Activated T-cell treated with anti-CD3 and anti-CD28 coated beads, Interleukin-2, amount 50 U/mL, for 72 hours (primary cell): Measurements from ENCODE around the gene TRIM16. TPM values are rescaled to one million over a fixed set of nuclear protein-coding genes. Genes with fewer than 3 reads are reported as not detected.
"Not testable (repeated sequence)": the region's sequence is repeated elsewhere in the genome, so short reads cannot be mapped to it uniquely, and the experiment has no call there.

ENCODE experiments used
- ATAC-seq, 2 donors: fragments of 150-1000 bp; cut with Tn5 transposase; replicated peaks in 1 of 2; 2 replicates each; pipeline ENCODE4 v1.10.0; 2021; ENCODE audit warnings: moderate library complexity in 2 of 2, mild to moderate bottlenecking in 1 of 2
- DNase-seq, 2 donors: peaks; one replicate each; pipeline ENCODE4 v3.0.0; 2021 to 2022; ENCODE audit warnings: mixed read lengths in 1 of 2
- H3K27ac Mint-ChIP-seq: one replicate; pipeline ENCODE4 v1.8.0; 2022; ENCODE audit warnings: mild to moderate bottlenecking, moderate library complexity, mixed read lengths
- H3K27me3 Mint-ChIP-seq: one replicate; pipeline ENCODE4 v1.8.0; 2022; ENCODE audit warnings: low read depth, mixed read lengths
- H3K36me3 Mint-ChIP-seq, 2 donors: one replicate each; pipeline ENCODE4 v1.8.0; 2022; ENCODE audit warnings: mixed read lengths in 2 of 2, mild to moderate bottlenecking in 1 of 2; ENCODE audit not compliant: insufficient read depth in 2 of 2
- H3K4me1 Mint-ChIP-seq: one replicate; pipeline ENCODE4 v1.8.0; 2022; ENCODE audit warnings: low read depth, mixed read lengths
- H3K4me3 Mint-ChIP-seq, 2 donors: one replicate each; pipeline ENCODE4 v1.8.0; 2022; ENCODE audit warnings: mild to moderate bottlenecking in 2 of 2, mixed read lengths in 2 of 2, moderate library complexity in 2 of 2
- H3K9me3 Mint-ChIP-seq, 2 donors: one replicate each; pipeline ENCODE4 v1.8.0; 2022; ENCODE audit warnings: mixed read lengths in 2 of 2
- total RNA-seq, 2 donors: library from RNA; stranded (reverse); gene quantifications; one replicate each; pipeline ENCODE4 v1.2.3, GENCODE V29; 2022

The TRIM16 gene
- total RNA-seq, 2 donors from 2014 or later: 20.8 to 23.7 TPM

GRCh38 chr17:15623255-15623654, 60.9 kb downstream of the TRIM16 start:
- H3K4me3 Mint-ChIP-seq, H3K9me3 Mint-ChIP-seq, H3K36me3 Mint-ChIP-seq, H3K4me1 Mint-ChIP-seq, H3K27me3 Mint-ChIP-seq, DNase-seq, H3K27ac Mint-ChIP-seq, ATAC-seq: not testable (repeated sequence)

DNA sequence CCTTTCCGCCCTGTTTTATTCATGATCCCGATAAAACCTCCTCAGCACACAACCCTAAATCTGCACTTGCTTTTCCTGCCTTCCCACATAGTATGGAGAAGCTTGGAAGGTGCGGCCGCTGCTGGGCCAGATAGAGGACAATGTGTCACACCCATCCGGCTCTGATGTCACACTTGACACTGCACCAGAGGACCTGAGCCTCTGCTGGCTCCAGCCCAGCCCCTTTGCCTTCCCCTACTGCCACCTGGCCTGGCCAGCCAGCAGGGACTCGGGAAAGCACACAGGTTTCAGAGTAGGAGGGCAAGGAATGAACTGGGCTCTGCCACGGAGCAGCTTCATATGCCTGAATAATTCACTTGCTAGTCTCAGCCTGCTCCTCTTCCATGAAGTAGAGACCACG, 62.0 kb downstream of the TRIM16 start:
- not testable (repeated sequence) for H3K27me3 Mint-ChIP-seq, H3K9me3 Mint-ChIP-seq, ATAC-seq, H3K27ac Mint-ChIP-seq, H3K4me3 Mint-ChIP-seq, H3K36me3 Mint-ChIP-seq, DNase-seq, H3K4me1 Mint-ChIP-seq

DNA sequence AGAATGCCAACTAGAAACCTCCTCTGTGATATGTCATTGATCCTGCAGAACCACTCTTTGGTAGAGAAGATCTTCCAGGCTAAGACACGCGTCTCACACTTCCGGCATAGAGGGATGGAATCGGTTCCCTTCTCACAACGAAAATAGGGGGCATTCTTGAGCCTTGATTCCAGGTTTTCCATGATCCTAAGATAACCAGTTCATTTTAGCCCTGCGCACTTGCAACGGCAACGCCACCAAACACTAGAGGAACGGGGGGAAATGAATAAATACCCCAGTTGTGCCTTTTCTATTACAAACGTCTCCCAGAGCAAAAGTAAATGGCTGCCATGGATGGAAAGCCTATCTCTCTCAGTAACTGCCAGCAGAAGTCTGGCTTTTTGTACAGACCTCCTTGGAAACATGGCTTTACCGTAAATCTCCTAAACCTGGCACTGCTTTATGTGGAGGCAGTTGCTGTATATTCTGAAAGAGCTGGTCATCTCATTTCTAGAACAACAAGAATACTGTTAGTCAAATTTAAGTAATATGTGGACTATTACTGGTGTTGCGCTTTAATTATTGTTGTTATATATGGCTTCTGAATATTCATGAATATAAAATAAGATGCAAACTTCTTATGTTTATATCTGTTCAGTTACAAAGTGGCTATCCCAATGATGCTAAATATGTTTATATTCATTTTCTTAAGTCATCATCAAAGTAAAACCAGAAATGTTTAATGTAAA, 64.6 kb downstream of the TRIM16 start, which contains the start of gene FBXW10B:
TSS of gene FBXW10B (minus strand) at position 374 of the 728 bp plus-strand sequence. CDS start at position 182, 192 bp downstream.
- peak within 1 kb of the TSS; percentile 16 for H3K27ac Mint-ChIP-seq
- not testable (repeated sequence) for ATAC-seq, H3K36me3 Mint-ChIP-seq, H3K4me1 Mint-ChIP-seq, DNase-seq, H3K27me3 Mint-ChIP-seq, H3K9me3 Mint-ChIP-seq, H3K4me3 Mint-ChIP-seq

- H3K4me1 Mint-ChIP-seq, ATAC-seq, H3K4me3 Mint-ChIP-seq, H3K36me3 Mint-ChIP-seq, H3K27me3 Mint-ChIP-seq, H3K9me3 Mint-ChIP-seq, DNase-seq, H3K27ac Mint-ChIP-seq: not testable (repeated sequence)
These were observed 67.3 kb downstream of the TRIM16 start for GRCh38 chr17:15616828-15617227.

GRCh38 chr17:15615850-15616249, 68.3 kb downstream of the TRIM16 start:
- ATAC-seq, H3K36me3 Mint-ChIP-seq, H3K27me3 Mint-ChIP-seq, H3K4me1 Mint-ChIP-seq, DNase-seq, H3K4me3 Mint-ChIP-seq, H3K9me3 Mint-ChIP-seq, H3K27ac Mint-ChIP-seq: not testable (repeated sequence)

- ATAC-seq, DNase-seq, H3K9me3 Mint-ChIP-seq, H3K4me3 Mint-ChIP-seq, H3K27ac Mint-ChIP-seq, H3K27me3 Mint-ChIP-seq, H3K36me3 Mint-ChIP-seq, H3K4me1 Mint-ChIP-seq: not testable (repeated sequence)
These were observed 71.0 kb downstream of the TRIM16 start for GRCh38 chr17:15613111-15613510.

- ATAC-seq, DNase-seq, H3K9me3 Mint-ChIP-seq: not testable (repeated sequence)
These were observed 91.2 kb downstream of the TRIM16 start for GRCh38 chr17:15592960-15593359.

DNA sequence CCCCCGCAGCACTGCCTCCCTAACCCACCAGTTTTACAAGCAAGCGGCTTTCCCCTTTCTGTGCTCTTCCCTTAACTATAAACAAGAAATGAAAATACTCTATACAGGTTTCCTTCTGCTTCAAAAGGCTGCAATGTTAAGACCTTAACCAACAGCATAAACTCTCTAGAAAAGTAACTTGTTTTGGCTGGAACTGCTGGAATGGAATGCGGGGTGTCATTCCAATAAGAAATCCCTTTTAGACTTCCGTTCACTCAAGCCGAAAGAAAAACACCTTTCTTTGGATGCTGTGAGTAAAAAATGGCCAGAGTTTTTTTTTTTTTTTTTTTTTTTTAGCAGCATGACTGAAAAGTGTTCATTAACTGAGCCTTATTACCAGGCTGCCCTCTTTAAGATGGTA, 92.1 kb downstream of the TRIM16 start:
- not testable (repeated sequence) for H3K27ac Mint-ChIP-seq, H3K4me3 Mint-ChIP-seq, ATAC-seq, H3K36me3 Mint-ChIP-seq, DNase-seq, H3K9me3 Mint-ChIP-seq
- Mint-ChIP-seq H3K4me1 (peaks cover 26% of the 10 kb centered on the region), H3K27me3 (peaks cover 14% of the 10 kb centered on the region)

More at GRCh38 chr17:15592960-15593359, 91.2 kb downstream of the TRIM16 start:
- Mint-ChIP-seq H3K27me3 (peaks cover 12% of the 10 kb centered on the region), H3K4me1 (peaks cover 26% of the 10 kb centered on the region)
- H3K27ac Mint-ChIP-seq, H3K4me3 Mint-ChIP-seq, H3K36me3 Mint-ChIP-seq: not testable (repeated sequence)

GRCh38 chr17:15590844-15591243, 93.3 kb downstream of the TRIM16 start:
- not testable (repeated sequence) for H3K27ac Mint-ChIP-seq, H3K9me3 Mint-ChIP-seq, DNase-seq, ATAC-seq, H3K36me3 Mint-ChIP-seq
- Mint-ChIP-seq H3K4me3 (peak overlapping the region; percentile 10 to 59), H3K4me1 (peaks cover 26% of the 10 kb centered on the region), H3K27me3 (peaks cover 22% of the 10 kb centered on the region)

DNA sequence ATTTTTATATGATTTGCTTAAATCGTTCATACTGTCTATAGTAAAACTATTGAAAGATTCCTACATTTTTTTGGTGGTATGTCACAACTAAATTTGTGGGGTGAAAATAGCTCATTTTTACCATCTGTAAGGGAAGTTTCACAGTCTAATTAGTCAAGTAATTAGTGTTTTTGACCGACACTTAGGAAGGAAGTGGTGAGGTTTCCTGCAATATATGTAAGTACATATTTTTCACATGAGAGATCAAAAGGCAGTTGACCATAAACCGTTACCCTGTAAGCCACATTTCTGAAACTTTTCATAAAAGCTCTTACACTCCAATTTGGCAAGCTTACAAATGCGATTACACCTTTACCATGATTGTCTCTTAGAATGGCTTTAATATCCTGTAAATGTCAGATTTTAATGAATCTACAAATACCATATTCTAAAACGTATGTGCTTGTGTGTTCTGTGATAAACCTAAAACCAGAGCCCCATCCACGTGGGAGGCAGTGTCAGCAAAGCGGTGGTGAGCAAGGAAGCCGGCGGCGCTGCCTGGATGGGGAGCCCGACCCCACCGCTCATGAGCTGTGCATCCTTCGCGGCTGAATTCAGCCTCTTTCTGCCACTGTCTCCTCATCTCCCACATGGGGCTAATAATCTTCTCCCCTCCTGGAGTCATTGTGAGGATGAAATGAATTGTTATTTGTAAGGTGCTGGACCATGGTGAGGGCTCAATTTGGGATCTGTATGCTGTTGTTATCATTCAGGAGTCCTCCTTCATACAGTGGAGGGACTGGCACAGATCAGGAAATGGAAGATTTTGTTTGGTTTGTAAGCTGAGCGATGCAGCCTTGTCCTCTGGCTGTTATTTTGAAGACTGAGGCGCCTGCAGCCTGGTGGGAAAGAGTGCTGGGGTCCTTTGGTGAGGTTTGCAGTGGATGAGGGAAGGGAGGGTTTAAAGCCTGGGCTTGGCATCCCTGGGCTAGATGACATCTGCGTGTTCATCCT, 94.3 kb downstream of the TRIM16 start:
- H3K36me3 Mint-ChIP-seq, H3K27ac Mint-ChIP-seq, H3K9me3 Mint-ChIP-seq: not testable (repeated sequence)
- DNase-seq (peak; percentile 28 to 31), ATAC-seq (peak; percentile 73 to 74)
- Mint-ChIP-seq H3K27me3 (peaks cover 22% of the 10 kb centered on the region), H3K4me3 (peak overlapping the region; percentile 44 to 70), H3K4me1 (peaks cover 26% of the 10 kb centered on the region)

DNA sequence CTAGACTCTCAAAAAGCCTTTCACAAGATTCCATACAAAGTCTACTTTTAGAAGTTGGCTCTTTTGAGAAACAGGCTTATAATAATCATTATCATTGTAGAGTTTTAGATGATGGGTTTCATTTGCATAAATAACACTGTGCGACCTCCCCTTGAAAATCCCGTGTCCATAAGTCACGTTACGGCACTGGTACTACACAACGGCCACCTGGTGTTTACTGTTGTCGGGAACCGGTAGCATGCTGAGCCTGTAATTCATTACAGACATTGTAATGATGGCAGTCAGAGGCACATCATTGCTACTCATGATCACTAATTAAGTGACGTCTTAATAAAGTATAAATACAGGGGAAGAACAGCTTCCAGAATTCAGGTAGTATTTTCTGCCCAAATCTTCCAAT, 96.1 kb downstream of the TRIM16 start:
- H3K9me3 Mint-ChIP-seq, ATAC-seq, H3K4me3 Mint-ChIP-seq, DNase-seq, H3K36me3 Mint-ChIP-seq, H3K27ac Mint-ChIP-seq: not testable (repeated sequence)
- Mint-ChIP-seq H3K4me1 (peaks cover 26% of the 10 kb centered on the region), H3K27me3 (peaks cover 22% of the 10 kb centered on the region)

DNA sequence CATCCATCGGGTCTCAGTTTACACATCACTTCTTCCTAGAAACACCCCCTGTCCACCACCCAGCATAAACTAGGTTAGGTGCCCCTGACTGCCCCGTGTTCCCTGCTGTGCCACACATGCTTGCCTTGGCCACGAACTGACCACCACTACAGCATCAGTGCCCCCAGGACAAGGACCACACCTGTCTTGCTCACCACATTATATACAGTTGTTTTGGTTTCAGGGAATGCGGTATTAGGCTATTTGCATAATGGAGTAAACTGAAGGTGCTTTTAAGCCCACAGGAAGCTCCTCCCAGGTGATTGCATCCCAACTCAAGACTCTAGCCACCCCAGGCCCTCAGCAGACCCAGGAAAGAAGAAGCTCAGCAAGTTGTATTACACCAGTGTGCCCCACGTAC, 100.8 kb downstream of the TRIM16 start:
- not testable (repeated sequence) for H3K36me3 Mint-ChIP-seq, H3K4me1 Mint-ChIP-seq, H3K27ac Mint-ChIP-seq, ATAC-seq, DNase-seq, H3K9me3 Mint-ChIP-seq, H3K4me3 Mint-ChIP-seq
- peaks cover 14% of the 10 kb centered on the region for H3K27me3 Mint-ChIP-seq

DNA sequence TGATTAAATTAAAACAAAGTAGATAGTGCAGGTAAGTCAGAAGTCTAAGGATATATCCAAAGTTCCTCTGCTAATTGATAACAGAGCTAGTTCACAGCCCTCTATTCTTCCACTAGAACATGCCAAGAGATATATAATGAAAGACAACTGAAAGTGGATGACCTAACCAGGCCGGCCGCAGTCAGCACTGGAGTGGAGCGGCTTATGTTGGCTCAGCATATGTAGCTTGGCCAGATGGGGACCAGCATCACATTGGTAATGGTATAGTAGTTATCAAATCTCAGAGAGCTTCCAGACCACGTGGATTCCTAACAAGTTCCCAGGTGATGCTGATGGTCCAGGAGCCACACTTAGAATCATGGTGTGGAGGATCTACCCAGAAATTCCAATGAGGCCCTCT, 102.6 kb downstream of the TRIM16 start:
- ATAC-seq, H3K27me3 Mint-ChIP-seq, H3K4me3 Mint-ChIP-seq, H3K36me3 Mint-ChIP-seq, H3K9me3 Mint-ChIP-seq, H3K27ac Mint-ChIP-seq, DNase-seq, H3K4me1 Mint-ChIP-seq: not testable (repeated sequence)
